GM12874 (cell line): ENCODE measurements around the gene DNTT.

Source experiments
- TF ChIP-seq, protein P1 (sequence below): IDR thresholded peaks from 2 replicates; pipeline ENCODE4 v1.5.1; 2011; ENCODE audit warnings: low read depth, mild to moderate bottlenecking, control low read depth, low read length, moderate library complexity; ENCODE audit not compliant: insufficient read depth

Gene DNTT

DNA sequence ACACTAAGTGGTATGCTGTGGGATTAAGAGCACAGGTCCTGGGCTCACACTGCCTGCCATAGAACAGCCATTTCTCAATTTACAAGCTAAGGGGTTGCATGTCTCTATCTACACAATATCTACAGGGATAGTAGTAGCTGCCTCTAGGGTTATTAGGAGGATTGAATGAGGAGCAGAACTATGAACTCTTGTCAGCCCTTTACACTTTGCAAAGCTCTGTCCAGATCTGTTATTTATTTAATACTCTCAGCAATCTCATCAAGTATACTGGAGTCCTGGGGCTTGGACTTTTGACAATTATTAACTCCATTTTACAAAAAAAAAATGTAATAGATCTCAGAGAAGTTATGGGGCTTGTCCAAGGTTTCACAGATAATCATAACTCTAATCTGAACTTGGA is 47.8 kb downstream of the DNTT start:
- TF ChIP-seq, protein P1, sequence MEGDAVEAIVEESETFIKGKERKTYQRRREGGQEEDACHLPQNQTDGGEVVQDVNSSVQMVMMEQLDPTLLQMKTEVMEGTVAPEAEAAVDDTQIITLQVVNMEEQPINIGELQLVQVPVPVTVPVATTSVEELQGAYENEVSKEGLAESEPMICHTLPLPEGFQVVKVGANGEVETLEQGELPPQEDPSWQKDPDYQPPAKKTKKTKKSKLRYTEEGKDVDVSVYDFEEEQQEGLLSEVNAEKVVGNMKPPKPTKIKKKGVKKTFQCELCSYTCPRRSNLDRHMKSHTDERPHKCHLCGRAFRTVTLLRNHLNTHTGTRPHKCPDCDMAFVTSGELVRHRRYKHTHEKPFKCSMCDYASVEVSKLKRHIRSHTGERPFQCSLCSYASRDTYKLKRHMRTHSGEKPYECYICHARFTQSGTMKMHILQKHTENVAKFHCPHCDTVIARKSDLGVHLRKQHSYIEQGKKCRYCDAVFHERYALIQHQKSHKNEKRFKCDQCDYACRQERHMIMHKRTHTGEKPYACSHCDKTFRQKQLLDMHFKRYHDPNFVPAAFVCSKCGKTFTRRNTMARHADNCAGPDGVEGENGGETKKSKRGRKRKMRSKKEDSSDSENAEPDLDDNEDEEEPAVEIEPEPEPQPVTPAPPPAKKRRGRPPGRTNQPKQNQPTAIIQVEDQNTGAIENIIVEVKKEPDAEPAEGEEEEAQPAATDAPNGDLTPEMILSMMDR: no peak

DNA sequence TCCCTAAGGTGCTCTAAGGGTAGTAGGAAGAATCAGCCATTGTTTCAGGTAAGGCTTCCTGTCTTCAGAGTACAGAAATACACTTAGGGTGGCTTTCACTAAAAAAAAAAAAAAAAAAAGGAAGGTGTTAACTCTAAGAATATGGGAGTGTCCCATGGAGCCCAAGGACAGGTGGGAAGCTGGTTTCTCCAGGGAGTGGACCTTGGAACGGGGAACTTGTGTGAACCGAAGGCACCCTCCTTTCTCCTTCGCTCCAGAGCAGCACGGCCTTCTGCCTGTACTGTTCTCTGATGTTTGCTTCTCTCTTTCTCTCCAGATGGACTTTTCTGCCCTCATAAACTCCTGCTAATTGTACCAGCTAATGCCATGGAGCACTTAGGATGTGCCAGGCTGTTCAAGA is 48.3 kb downstream of the DNTT start:
- TF ChIP-seq, protein P1: no peak

DNA sequence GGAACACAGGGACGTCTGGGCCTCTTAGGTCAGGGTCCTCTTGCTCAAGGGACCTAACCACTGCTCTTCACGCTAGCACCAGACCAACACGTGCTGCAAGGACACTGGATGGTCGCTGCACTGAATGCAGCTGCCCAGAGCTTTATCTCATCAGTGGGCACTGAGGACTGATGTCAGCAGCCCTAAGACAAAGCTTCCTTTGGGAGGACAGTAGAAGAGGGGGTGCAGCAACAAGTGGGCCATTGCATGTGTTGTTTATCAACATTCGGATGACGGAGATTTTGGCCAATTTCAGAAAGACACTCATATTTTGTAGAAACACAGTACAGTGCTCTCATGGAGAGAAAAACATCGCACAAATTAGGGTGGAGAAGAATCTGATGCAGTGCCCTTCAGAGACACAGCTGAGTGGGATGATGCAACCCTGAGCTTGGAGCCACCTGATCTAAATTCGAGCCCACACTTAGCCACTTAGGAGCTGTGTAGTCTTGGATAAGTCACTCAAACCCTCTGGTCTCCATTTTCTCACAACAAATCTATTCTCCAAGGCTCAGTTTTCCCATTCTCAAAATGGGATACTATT is 52.9 kb downstream of the DNTT start:
- TF ChIP-seq, protein P1: no peak

DNA sequence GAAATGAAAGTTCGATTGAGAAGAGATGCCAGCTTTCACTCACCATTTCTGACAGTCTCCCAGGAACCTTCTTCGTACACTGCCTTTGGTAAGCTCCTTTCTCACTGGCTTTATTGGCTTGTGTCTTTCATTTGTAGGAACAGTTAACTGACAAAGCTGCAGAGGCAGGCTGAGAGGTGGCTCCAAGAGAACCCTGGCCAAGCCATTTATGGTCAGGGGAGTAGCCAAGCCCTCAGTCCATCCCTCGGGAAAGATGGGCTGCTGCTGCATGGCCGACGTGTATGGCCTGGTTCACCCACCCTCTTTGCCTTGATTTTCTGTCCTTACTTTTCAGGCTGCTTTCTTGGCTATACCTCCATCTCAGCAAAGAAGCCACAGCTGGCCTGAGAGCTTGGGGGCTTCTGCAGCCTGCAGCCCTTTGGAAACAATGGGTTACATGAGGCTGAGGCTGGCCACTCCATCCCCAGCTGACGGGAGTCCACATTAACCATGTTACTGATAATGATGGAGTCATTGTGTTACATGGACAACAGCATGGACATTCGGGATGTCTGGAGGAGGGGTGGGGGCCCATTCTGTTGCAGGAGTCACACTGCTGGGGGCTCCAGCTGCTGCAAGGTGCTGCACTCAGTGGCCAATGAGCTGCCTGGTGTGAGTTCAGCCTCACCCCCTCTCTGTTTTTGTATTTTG is 54.8 kb downstream of the DNTT start, which contains the start of gene OPALIN:
OPALIN (minus strand) TSS at position 152 of the 690 bp plus-strand sequence; CDS start at position 46, 106 bp downstream.
- TF ChIP-seq, protein P1: no peak

DNA sequence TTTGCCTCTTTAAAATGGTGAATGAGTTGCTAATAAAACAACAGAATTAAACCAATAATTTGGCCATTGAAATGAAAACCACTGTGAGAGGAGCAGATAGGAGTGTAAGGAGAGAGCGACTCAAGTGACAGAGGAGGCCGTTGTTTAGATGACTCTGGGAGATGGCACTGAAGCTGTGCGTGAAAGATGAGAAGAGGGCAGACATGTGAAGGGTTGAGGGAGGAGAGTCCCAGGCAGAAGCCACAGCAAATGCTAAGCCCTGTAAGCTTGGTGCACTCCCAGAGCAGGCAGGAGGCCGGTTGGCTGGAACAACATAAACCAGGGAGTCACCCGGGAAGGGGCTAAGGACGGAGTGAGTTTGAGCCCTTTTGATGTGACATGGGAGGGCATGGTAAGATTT is 55.4 kb downstream of the DNTT start:
- TF ChIP-seq, protein P1: no peak

DNA sequence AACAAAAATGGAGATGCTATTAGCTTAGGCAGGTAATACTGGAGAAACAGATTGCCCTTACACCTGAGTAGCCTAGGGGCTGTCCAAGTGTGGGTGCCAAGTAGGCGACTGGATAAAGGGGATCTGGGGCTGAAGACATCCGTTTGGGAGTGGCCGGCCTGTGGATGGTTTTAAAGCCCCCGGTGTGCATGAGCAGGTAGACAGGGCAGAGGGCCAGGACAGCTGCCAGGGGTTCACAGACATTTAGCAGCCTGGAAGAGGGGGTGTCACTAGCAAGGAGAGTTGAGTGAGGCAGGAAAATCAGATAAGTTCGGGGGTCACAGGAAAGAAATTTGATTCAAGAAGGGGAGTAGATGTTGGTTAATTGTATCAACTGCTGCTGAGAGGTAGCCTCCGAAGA is 56.1 kb downstream of the DNTT start:
- TF ChIP-seq, protein P1: no peak

DNA sequence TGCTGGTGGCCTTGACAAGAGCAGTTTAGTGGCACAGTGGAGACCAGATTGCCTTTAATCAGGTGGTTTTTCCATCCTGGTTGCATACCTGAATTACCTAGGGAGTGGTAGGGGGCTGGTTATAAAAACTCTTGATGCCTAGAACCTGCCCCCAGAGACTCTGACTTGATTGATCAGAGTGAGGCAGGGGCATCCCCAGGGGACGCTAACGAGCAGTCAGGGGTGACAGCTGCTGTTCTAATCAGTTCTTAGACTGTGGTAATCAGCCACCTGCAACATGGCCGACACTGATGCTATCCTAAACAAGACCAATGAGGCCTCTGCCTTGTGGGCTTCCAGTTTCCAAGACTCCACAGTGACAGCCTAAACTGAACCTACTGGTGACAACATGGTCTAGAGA is 56.5 kb downstream of the DNTT start:
- TF ChIP-seq, protein P1: no peak
